H1 (cell line): ENCODE data around the gene LMNTD1. TPM values are rescaled to one million over a fixed set of nuclear protein-coding genes. Genes with fewer than 3 reads are reported as not detected.

Experiments used
- CBX8 ChIP-seq: fragments of 300-800, 300-1000 bp; sonication (generic); IDR thresholded peaks from 2 replicates; pipeline ENCODE4 v1.7.1; 2016; ENCODE audit warnings: low read depth, low read length, borderline replicate concordance
- KDM1A ChIP-seq: fragments of 200-600, 300-600 bp; sonication (generic); IDR thresholded peaks from 2 replicates; pipeline ENCODE4 v1.7.1; 2016; ENCODE audit warnings: mild to moderate bottlenecking, low read length, borderline replicate concordance
- polyA plus RNA-seq, 7 experiments: library from polyadenylated mRNA; depleted of rRNA in 3 of 7; stranded (reverse) in 5 of 7; unstranded in 2 of 7; fragments of >200 nt in 5 of 7; fragments of 200-250 nt in 2 of 7; gene quantifications; 1 replicate in 5 of 7; 2 replicates in 1 of 7; 4 replicates in 1 of 7; pipeline versions ENCODE4 v1.2.1 to v1.2.3, GENCODE V29; 2011 to 2013; ENCODE audit warnings: missing spikeins in 2 of 7, mixed read lengths in 2 of 7
- total RNA-seq: library from RNA; stranded (reverse); fragmentation: NEBNext Ultra II Directional; extraction: Animal tissue kit (Norgen Biotek cat#: 25700); gene quantifications from 2 replicates; pipeline ENCODE4 v1.2.1, GENCODE V29; 2021

Gene LMNTD1
- total and polyA plus RNA-seq, 2 of the 8 experiments (the other 6 are each of a cell fraction or from before 2014, with no cell fraction given) = not detected

- no peak for TF ChIP-seq CBX8
- no peak for TF ChIP-seq KDM1A
Measured at GRCh38 chr12:25552681-25553080, 402 bp downstream of the LMNTD1 start (continued).
